Natural killer cell (primary cell): ENCODE data around the gene KLF1. TPM values are rescaled to one million over a fixed set of nuclear protein-coding genes. Genes with fewer than 3 reads are reported as not detected.

ENCODE experiments used
- ATAC-seq, 3 donors: fragments of 150-1000 bp in 2 of 3; fragments of 200-7000 bp in 1 of 3; cut with Tn5 transposase; 1 replicate in 1 of 3; 2 replicates in 2 of 3; pipeline ENCODE4 v1.10.0; 2021; ENCODE audit warnings: mild to moderate bottlenecking in 2 of 3, moderate library complexity in 2 of 3
- DNase-seq, 2 donors: peaks; one replicate each; pipeline versions ENCODE4 v3.0.0 to v3.0.0-alpha.2; 2013 to 2021; ENCODE audit warnings: mixed read lengths in 1 of 2
- H3K27ac ChIP-seq: one replicate; pipeline ENCODE4 v1.5.1; 2013; ENCODE audit warnings: mild to moderate bottlenecking, low read length
- H3K27me3 ChIP-seq: one replicate; pipeline ENCODE4 v1.6.1; 2013; ENCODE audit warnings: low read length; ENCODE audit not compliant: control insufficient read depth, insufficient read depth
- H3K36me3 ChIP-seq: one replicate; pipeline ENCODE4 v1.6.1; 2013; ENCODE audit warnings: low read length; ENCODE audit not compliant: control insufficient read depth, insufficient read depth
- H3K4me1 ChIP-seq: one replicate; pipeline ENCODE4 v1.6.1; 2013; ENCODE audit warnings: low read length; ENCODE audit not compliant: control insufficient read depth, insufficient read depth
- H3K4me3 ChIP-seq: one replicate; pipeline ENCODE4 v1.5.1; 2013; ENCODE audit warnings: low read length
- H3K9me3 ChIP-seq: one replicate; pipeline ENCODE4 v1.6.1; 2013; ENCODE audit warnings: low read length; ENCODE audit not compliant: control insufficient read depth, insufficient read depth
- H3K27ac Mint-ChIP-seq, 2 donors: one replicate each; pipeline ENCODE4 v1.8.0; 2022; ENCODE audit warnings: mild to moderate bottlenecking in 2 of 2, mixed read lengths in 2 of 2, moderate library complexity in 1 of 2
- H3K27me3 Mint-ChIP-seq, 2 donors: one replicate each; pipeline ENCODE4 v1.8.0; 2022; ENCODE audit warnings: low read depth in 2 of 2, mixed read lengths in 2 of 2
- H3K36me3 Mint-ChIP-seq: one replicate; pipeline ENCODE4 v1.8.0; 2022; ENCODE audit warnings: mixed read lengths
- H3K4me1 Mint-ChIP-seq, 2 donors: one replicate each; pipeline ENCODE4 v1.8.0; 2022; ENCODE audit warnings: mixed read lengths in 2 of 2
- H3K4me3 Mint-ChIP-seq: one replicate; pipeline ENCODE4 v1.8.0; 2022; ENCODE audit warnings: mild to moderate bottlenecking, moderate library complexity, mixed read lengths
- H3K9me3 Mint-ChIP-seq, 2 donors: one replicate each; pipeline ENCODE4 v1.8.0; 2022; ENCODE audit warnings: mixed read lengths in 2 of 2
- CTCF ChIP-seq: fragments of 200-600 bp; IDR thresholded peaks from one replicate; pipeline ENCODE4 v1.8.0; 2022; ENCODE audit warnings: antibody characterized with exemption
- WGBS: methylation state at CpG from one replicate; pipeline ENCODE4 v1.1.7; 2013; ENCODE audit warnings: missing lambda C conversion rate; ENCODE audit not compliant: insufficient coverage; 5-methylcytosine and 5-hydroxymethylcytosine counted together
- intact Hi-C: fragments of 100-400 bp; cut with micrococcal nuclease; formaldehyde crosslinking; loops from one replicate; pipeline ENCODE4 v1.14.2; 2022
- total RNA-seq, 4 donors: library from RNA; stranded (reverse); fragments of 120-200 nt in 1 of 4; gene quantifications; one replicate each; pipeline versions ENCODE4 v1.2.3 to v1.2.4, GENCODE V29; 2013 to 2022

The KLF1 gene
- total RNA-seq, 3 donors from 2014 or later (not counting 1 experiment from before 2014, with no cell fraction given) = not detected

GRCh38 chr19:12886651-12886968 lies 391 bp downstream of the KLF1 start:
- Histone ChIP-seq H3K36me3 (no peaks in the 10 kb centered on the region), H3K9me3 (peaks cover 11% of the 10 kb centered on the region), H3K4me1 (peaks cover 40% of the 10 kb centered on the region), H3K4me3 (no peak overlapping the region), H3K27ac (no peak overlapping the region), H3K27me3 (no peaks in the 10 kb centered on the region)
- Mint-ChIP-seq H3K9me3 (no peaks in the 10 kb centered on the region), H3K4me1 (peaks cover 21 to 33% of the 10 kb centered on the region in 2 donors), H3K27me3 (no peaks in the 10 kb centered on the region), H3K36me3 (no peaks in the 10 kb centered on the region), H3K27ac (no peak overlapping the region), H3K4me3 (peak overlapping the region; percentile 79)
- no peak for DNase-seq
- WGBS = 95% methylated on average over 4 of the region's 5 CpGs
- intact Hi-C loops = no loop called here
- ATAC-seq = no peak
- TF ChIP-seq CTCF = no peak

GRCh38 chr19:12885749-12886650 lies 1.0 kb downstream of the KLF1 start:
- Histone ChIP-seq H3K27ac (no peak overlapping the region), H3K4me1 (peaks cover 41% of the 10 kb centered on the region), H3K27me3 (no peaks in the 10 kb centered on the region), H3K4me3 (no peak overlapping the region), H3K9me3 (peaks cover 11% of the 10 kb centered on the region), H3K36me3 (no peaks in the 10 kb centered on the region)
- WGBS = 11% methylated on average over 50 of the region's 53 CpGs
- no peak for TF ChIP-seq CTCF
- intact Hi-C loops = loop anchor here (1.0 kb wide), 1 partner anchor 79 kb away; no protein-coding TSS in a partner anchor
- H3K27me3 Mint-ChIP-seq = no peaks in the 10 kb centered on the region
- no peak overlapping the region for H3K27ac Mint-ChIP-seq
- peak overlapping the region; percentile 79 for H3K4me3 Mint-ChIP-seq
- no peak for DNase-seq
- peak in 2 of 3 donors; percentile 6 to 13 for ATAC-seq
- H3K36me3 Mint-ChIP-seq = no peaks in the 10 kb centered on the region
- no peaks in the 10 kb centered on the region for H3K9me3 Mint-ChIP-seq
- peaks cover 21 to 33% of the 10 kb centered on the region in 2 donors for H3K4me1 Mint-ChIP-seq

GRCh38 chr19:12884926-12885748 lies 1.9 kb downstream of the KLF1 start:
- ATAC-seq (peak; percentile 72 to 81 (median 76)), DNase-seq (peak; percentile 76 to 91)
- Histone ChIP-seq H3K27me3 (no peaks in the 10 kb centered on the region), H3K4me3 (peak overlapping the region; percentile 49), H3K36me3 (no peaks in the 10 kb centered on the region), H3K9me3 (peaks cover 11% of the 10 kb centered on the region), H3K27ac (no peak overlapping the region), H3K4me1 (peaks cover 44% of the 10 kb centered on the region)
- Mint-ChIP-seq H3K4me3 (peak overlapping the region; percentile 90), H3K4me1 (peaks cover 23 to 33% of the 10 kb centered on the region in 2 donors), H3K27ac (peak overlapping the region in 1 of 2 donors; percentile 63), H3K36me3 (no peaks in the 10 kb centered on the region), H3K27me3 (no peaks in the 10 kb centered on the region), H3K9me3 (no peaks in the 10 kb centered on the region)
- TF ChIP-seq CTCF = peak; percentile 76
- WGBS = under 1% methylated on average over 73 of the region's 73 CpGs
- intact Hi-C loops = loop anchor here (1.0 kb wide), 1 partner anchor 80 kb away; no protein-coding TSS in a partner anchor
